GM21423 (cell line): ENCODE data around the gene EBLN1.

Experiments
- ATAC-seq: cut with Tn5 transposase; IDR thresholded peaks from one replicate; pipeline ENCODE4 v1.9.1; 2021; ENCODE audit warnings: mild to moderate bottlenecking, moderate library complexity; ENCODE audit not compliant: unreplicated experiment

Gene EBLN1

GRCh38 chr10:22217842-22218241 is at the start of gene EBLN1:
EBLN1 (minus strand) TSS chr10:22218015; CDS start chr10:22209983, 8,032 bp downstream.
- ATAC-seq = no peak

GRCh38 chr10:22265839-22266537 is 48.2 kb upstream of the EBLN1 start:
- no peak for ATAC-seq

GRCh38 chr10:22263106-22263505 is 45.3 kb upstream of the EBLN1 start:
- no peak for ATAC-seq

- ATAC-seq = no peak
These were observed 41.5 kb upstream of the EBLN1 start for GRCh38 chr10:22259280-22259679.

GRCh38 chr10:22258471-22258870 is 40.7 kb upstream of the EBLN1 start:
- ATAC-seq = no peak

GRCh38 chr10:22253580-22253882 is 35.7 kb upstream of the EBLN1 start:
- ATAC-seq = no peak

- peak; percentile 32 for ATAC-seq
These were observed 35.2 kb upstream of the EBLN1 start for GRCh38 chr10:22252801-22253579.

GRCh38 chr10:22252224-22252800 is 34.5 kb upstream of the EBLN1 start:
- peak; percentile 67 for ATAC-seq

GRCh38 chr10:22251751-22252223 is 34.0 kb upstream of the EBLN1 start:
- peak; percentile 44 for ATAC-seq

GRCh38 chr10:22250897-22251660 is 33.3 kb upstream of the EBLN1 start:
- ATAC-seq = no peak

- ATAC-seq = no peak
These were observed 29.8 kb upstream of the EBLN1 start for GRCh38 chr10:22247636-22248035.

- ATAC-seq = no peak
These were observed 29.0 kb upstream of the EBLN1 start for GRCh38 chr10:22246680-22247391.

GRCh38 chr10:22245567-22245966 is 27.8 kb upstream of the EBLN1 start:
- no peak for ATAC-seq

GRCh38 chr10:22244855-22245254 is 27.0 kb upstream of the EBLN1 start:
- no peak for ATAC-seq

GRCh38 chr10:22244001-22244400 is 26.2 kb upstream of the EBLN1 start:
- ATAC-seq = no peak

- ATAC-seq = no peak
These were observed 25.5 kb upstream of the EBLN1 start for GRCh38 chr10:22243321-22243720.

- no peak for ATAC-seq
These were observed 13.4 kb upstream of the EBLN1 start for GRCh38 chr10:22231260-22231659.

- ATAC-seq = no peak
These were observed 12.5 kb upstream of the EBLN1 start for GRCh38 chr10:22230158-22230833.

- no peak for ATAC-seq
These were observed 12.0 kb upstream of the EBLN1 start for GRCh38 chr10:22229802-22230157.
